A549 (cell line): ENCODE results near the gene MEF2A.

Experiments used
- BHLHE40 ChIP-seq: IDR thresholded peaks from 2 replicates; pipeline ENCODE4 v1.6.1; 2012; ENCODE audit warnings: low read depth, low read length, inconsistent platforms
- CEBPB ChIP-seq, 2 experiments: fragments of >200 bp in 1 of 2; sonication (Bioruptor Twin) in 1 of 2; formaldehyde crosslinking in 1 of 2; IDR thresholded peaks; 2 replicates each; pipeline ENCODE4 v1.6.1; 2012 to 2016
- CHD4 ChIP-seq: fragments of 200-600 bp; sonication (generic); IDR thresholded peaks from 2 replicates; pipeline ENCODE4 v1.6.1; 2016; ENCODE audit warnings: antibody characterized with exemption, mild to moderate bottlenecking, borderline replicate concordance
- CTCF ChIP-seq: fragments of >200 bp; sonication (Bioruptor Twin); formaldehyde crosslinking; IDR thresholded peaks from 3 replicates; pipeline ENCODE4 v1.5.1; 2016
- ESRRA ChIP-seq: fragments of 150-350 bp; IDR thresholded peaks from 2 replicates; pipeline ENCODE4 v1.6.1; 2014; ENCODE audit warnings: mild to moderate bottlenecking, low read length, borderline replicate concordance
- MAZ ChIP-seq: fragments of 150-350 bp; IDR thresholded peaks from 2 replicates; pipeline ENCODE4 v1.6.1; 2014; ENCODE audit warnings: antibody characterized with exemption, low read depth, low read length, borderline replicate concordance
- NR3C1 ChIP-seq: fragments of >200 bp; sonication (Bioruptor Twin); formaldehyde crosslinking; IDR thresholded peaks from 3 replicates; pipeline ENCODE4 v1.6.1; 2017
- POLR2A ChIP-seq: IDR thresholded peaks from 2 replicates; pipeline ENCODE4 v1.6.1; 2012; ENCODE audit warnings: mild to moderate bottlenecking, low read length

GRCh38 chr15:99631255-99631654, 65.5 kb downstream of the MEF2A start:
- no peak for TF ChIP-seq CHD4
- TF ChIP-seq POLR2A: no peak
- no peak for TF ChIP-seq CTCF
- TF ChIP-seq NR3C1: no peak
- no peak for TF ChIP-seq BHLHE40
- no peak for TF ChIP-seq ESRRA
- TF ChIP-seq MAZ: no peak
- TF ChIP-seq CEBPB (IDR thresholded peaks at IDR 0.05): no peak
